HG02981 (cell line): ENCODE measurements around the gene ARSG.
"Not testable (repeated sequence)": the region's sequence is repeated elsewhere in the genome, so short reads cannot be mapped to it uniquely, and the experiment has no call there.

Experiments
- ATAC-seq: cut with Tn5 transposase; IDR thresholded peaks from one replicate; pipeline ENCODE4 v1.9.1; 2021; ENCODE audit warnings: mild to moderate bottlenecking, moderate library complexity; ENCODE audit not compliant: unreplicated experiment

ARSG gene

DNA sequence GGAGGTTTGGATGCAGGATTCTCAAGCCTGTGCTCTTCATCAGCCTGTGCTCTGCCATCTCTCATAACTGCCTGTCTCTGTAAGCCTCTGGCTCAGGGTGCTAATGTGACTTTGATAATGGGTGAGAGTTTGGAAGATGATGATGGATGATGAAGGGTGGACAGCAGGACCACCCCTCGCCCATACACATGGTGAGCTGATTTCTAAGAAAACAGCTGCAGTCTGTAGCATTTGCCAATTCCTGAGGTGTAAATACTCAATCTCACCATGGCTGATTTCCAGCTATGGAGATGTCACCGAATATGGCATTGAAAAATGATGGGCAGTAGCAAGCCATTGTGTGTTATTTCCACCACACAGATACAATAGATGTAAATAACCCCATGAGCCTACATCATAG lies 74.2 kb downstream of the ARSG start:
- no peak for ATAC-seq

DNA sequence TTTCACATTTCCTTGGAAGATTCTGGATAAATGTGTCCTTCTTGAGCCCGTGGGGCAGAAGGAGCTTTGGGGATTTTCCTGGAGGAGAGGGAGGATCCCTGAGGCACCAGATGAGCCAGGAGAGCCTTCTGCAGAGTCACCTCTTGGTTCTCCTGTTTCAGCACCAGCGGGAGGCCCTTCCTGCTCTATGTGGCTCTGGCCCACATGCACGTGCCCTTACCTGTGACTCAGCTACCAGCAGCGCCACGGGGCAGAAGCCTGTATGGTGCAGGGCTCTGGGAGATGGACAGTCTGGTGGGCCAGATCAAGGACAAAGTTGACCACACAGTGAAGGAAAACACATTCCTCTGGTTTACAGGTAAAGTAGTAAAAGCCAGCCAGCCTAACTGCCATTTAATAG lies 77.1 kb downstream of the ARSG start:
- ATAC-seq: no peak

DNA sequence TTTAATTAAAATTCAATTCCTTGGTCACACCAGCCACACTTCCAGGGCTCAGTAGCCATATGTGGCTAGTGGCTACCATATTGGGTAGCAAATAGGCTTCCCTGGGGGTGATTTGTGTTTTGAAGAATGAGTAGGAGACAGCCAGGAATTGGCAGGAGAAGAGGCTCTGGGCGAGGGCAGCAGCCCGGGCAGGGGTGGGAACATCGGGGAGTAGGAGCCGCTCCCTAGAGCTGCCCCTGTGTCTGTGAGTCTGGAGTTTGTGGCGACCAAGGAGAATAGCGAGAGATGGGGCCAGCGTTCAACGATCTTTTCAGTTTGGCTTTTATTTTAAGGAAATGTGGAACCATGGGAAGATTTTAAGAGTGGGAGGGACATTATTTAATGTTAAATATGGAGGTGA lies 84.3 kb downstream of the ARSG start:
- no peak for ATAC-seq

DNA sequence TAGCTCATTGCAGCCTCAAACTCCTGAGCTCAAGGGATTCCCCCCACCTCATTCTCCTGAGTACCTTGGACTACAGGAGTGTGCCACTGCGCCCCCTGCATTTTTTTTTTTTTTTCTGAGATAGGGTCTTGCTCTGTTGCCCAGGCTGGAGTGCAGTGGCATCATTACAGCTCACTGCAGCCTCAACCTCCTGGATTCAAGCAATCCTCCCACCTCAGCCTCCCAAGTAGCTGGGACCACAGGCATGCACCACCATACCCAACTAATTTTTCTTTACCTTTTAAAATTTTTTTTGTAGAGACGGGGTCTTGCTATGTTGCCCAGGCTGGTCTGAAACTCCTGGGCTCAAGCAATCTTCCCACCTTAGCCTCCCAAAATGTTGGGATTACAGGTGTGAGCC lies 84.9 kb downstream of the ARSG start:
- not testable (repeated sequence) for ATAC-seq

DNA sequence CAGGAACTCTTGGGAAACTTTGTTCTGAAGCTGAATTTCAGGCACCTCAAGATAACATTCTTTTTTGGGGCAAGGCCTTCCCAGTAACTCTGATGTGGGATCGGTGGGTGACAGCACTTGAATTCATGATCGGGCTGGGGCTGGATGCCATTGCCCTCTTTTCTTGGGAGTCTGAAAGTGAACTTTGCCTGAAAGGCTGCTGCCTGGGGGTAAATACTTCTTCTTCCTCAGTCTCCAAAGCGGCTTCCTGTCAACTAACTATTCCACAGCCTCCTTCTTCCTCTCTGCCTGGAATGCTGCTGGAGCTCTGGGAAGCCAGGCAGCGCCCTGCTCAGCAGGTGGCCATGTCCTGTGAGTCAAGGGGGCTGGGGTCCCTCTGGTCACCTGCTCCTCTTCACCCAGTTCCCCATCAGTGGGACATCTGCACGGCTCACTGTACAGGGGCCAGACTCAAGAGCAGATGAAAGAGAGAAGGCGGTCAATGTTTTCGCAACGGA lies 86.5 kb downstream of the ARSG start:
- no peak for ATAC-seq

DNA sequence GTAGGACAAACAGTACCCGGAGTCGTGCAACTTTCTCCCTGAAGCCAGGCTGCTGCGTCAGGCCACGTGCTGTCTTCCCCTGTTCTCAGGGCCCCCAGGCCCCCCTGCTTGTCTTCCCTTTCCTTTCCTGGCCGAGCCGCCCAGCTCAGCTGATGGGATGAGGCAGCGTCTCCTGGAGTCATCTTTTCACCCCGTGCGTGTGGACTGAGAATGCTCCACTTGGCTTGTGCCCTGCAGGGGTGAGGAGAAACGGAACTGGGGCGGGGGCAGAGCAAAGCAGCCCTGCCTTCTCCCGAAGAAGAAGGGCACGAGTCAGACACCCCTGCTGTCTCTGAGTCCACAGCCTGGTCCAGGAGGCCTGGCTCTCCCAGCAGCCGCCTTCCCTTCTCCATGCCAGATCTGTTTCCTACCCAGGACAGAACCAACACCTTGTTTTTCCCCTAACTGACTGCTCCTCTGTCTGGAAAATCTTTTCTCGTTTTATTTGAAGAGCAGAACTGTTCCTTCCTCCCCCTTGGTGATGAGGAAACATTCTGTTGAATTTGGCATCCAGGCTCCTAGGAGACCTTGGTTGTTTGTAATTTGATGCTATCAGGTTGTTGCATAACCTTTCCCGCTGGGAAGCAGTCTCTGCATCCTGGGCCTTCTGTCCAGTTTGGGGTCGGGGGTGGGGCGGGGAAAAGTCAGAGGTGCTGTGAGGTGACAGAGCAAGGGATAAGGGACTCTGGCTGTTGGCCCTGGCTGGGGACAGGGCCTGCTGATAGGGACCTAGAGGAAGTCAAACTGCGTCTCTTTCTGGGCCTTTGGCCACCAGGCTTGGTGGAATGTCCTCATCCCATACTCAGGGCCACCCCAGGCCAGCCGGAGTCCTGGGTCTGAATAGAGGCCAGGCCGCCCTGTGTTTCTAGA lies 87.2 kb downstream of the ARSG start:
- no peak for ATAC-seq

DNA sequence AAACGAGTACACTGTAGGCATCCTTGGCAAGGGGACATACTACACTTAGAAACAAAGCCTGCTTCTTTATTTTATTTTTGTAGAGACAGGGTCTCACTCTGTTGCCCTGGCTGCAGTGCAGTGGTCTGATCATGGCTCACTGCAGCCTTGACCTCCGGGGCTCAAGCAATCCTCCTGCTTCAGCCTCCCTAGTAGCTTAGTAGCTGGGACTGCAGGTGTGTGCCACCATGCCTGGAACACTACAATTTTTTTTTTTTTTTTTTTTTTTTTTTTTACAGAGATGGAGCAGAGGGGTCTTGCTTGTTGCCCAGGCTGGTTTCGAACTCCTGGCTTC lies 87.8 kb downstream of the ARSG start:
- no peak for ATAC-seq

DNA sequence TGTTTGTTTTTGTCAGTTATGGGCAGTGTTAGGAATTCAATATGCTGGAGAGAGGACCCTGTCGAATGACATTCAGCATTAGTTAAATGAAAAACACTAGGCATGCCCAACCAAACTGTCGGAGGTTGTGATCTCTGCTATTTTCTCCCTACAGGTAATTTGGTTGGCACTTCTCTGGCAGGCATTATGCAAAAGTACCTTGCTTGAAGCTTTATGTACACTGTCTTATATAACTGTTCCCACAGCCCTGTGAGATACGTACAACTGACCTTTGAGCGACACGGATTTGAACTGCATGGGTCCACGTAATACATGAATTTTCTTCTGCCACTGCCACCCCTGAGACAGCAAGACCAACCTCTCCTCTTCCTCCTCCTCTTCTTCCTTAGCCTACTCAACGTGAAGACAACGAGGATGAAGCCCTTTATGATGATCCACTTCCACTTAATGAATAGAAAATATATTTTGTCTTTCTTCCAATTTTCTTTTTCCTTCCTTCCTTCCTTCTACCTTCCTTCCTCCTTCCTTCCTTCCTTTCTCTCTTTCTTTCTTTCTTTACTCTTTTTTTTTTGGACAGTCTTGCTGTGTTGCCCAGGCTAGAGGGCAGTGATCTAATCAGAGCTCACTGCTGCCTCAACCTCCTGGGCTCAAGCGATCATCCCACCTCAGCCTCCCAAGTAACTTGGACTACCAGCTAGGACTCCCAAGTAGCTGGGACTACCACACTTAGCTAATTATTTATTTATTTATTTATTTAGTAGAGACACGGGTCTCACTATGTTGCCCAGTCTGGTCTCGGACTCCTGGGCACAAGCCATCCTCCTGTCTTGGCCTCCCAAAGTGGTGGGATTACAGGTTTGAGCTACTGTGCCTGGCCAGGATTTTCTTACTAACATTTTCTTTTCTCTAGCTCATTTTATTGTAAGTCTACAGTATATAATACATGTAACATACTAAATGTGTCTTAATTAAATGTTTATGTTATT lies 88.7 kb downstream of the ARSG start:
- ATAC-seq: no peak

DNA sequence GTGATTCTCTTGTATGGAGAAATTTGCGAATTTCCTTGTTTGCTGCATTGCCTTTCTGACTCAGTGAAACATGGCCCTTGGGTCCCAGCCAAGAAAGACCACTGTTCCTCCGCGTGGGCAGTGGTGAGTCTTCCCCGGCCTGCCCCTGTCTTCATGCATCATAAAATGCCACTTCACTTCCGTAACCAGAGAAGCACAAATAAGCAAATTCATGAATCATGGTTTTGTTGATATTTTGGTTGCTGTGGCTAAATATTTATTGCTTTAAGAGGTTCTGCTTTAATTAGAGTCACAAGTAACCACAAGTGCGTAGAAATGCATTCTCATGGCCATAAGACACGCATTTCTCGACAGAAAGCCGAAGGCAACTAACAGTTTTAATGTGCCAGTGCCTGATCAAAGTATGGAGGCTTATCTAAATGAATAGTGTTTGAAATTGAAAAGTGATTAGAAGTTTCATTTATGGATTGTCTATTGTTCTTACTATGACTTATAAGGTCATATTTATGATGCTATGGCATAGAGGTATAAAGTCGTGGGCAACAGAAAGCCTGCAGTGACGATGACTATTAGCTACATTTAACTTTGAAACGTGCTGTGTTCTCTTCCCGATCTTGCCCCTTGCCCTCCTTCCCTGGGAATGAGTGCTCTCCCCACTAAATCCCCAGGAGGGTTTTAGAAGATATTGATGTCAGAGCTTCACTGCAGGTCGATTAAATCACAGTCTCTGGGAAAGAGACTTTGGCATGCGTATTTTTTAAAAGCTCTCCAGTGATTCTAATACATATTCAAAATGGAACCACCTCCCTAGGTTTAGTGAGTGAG lies 90.0 kb downstream of the ARSG start:
- no peak for ATAC-seq

DNA sequence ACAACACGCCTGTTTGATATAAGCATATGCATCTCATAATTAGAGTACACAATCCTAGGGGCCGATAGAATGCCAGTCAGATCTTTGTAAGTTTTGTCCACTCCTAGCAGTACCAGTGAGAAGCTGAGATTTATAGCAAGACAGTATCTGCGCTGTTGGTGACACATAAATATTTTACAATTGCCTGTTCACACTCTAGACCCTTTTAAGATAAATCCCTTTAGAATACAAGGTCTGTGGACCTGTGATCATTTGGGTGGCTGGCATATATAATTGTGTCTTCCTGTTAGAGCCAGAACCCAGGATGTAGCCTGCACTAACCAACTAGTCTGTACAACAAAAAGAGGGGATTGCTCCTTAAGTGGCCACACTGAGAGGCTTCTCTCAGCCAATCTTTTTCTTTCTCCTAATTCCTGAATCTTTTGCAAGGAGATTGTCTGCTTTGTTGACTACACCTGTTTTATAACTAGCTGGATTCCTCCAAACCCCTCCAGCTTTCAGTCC lies 91.3 kb downstream of the ARSG start:
- ATAC-seq: no peak

DNA sequence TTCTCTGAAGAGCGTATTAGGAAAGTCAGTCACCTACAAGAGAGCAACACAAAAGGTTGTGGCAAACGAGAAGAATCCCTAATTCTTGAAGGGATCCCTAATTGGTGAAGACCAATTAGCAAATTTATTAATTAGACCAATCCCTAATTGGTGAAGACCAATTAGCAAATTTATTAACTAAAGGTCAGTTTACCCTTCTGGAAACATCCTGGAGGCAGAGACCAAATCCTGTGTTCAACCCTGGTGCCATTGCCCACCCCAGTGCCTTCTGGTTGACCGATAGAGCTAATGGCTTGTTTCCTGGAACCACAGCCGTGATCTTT lies 91.8 kb downstream of the ARSG start:
- ATAC-seq: no peak

DNA sequence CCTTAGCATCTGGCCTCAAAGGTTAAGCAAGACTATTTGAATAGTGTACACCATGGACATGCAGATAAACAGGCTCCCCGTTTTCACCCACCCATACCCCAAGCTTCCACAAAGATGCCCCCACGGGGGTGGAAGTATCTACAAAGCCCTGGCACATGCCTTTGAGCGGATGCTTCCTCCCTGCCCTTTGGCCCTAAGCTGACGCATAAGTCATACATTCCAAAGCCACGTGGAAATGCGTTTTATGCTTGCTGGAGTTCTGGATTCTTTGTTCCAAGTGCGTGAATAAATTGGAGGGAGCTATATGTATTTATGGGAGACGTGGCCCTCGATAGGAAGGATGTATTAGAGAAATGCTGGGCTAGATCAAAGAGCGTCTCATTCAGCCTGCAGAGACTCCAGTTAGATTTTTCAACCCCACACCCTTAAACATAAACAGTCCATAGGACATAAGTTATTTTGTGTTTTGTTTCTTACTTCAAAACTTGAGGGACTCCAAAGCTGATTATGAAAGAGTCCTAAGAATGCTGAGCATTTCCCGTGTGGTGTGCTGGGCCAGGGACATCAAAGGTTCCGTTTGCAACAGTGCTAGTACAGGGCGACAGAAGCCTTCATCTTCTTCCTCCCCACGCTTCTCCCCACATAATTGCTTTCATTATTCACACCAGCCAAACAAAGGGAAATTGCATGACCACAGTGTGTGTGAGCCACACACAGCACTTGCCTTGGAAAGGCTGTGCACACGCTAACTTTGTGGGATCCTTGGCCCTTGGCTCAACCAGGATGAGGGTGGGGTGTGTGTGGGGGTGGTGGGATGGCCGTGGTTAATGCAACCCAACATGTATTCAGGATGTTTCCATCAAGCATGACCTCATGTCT lies 92.4 kb downstream of the ARSG start:
- ATAC-seq: no peak

DNA sequence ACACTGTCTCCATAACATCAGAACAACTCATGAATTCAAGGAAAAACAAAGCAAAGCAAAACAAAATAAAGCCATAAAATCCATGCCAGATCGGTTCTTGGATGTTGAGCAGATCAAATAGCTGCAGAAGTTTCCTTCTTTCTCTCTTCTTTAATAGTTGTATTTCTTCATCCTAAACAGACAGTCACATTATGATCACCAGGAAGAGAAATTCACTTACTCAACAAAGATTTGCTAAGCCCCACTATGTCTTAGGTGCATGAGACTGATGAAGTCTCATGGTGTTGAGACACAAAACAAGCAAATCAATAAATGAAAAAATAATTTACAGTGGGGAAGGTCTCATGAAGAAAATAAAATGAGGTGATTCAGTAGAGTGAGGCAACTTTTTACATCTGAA lies 93.2 kb downstream of the ARSG start:
- no peak for ATAC-seq

DNA sequence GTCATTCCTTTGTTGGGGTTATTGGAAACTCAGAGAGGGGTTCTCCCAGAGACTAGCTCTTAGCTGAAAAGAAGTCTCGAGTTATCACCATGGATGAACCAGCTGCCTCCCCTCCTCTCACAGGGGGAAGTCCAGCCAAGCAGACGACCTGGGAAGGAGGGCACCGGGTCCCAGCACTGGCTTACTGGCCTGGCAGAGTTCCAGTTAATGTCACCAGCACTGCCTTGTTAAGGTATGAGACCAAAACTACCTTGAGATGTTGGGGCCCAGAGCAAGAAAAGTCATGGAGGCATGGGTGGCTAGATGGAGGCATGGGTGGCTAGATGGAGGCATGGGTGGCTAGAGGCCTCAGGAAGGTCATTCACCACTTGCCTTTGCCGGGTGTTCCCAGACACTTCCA lies 93.6 kb downstream of the ARSG start:
- no peak for ATAC-seq

DNA sequence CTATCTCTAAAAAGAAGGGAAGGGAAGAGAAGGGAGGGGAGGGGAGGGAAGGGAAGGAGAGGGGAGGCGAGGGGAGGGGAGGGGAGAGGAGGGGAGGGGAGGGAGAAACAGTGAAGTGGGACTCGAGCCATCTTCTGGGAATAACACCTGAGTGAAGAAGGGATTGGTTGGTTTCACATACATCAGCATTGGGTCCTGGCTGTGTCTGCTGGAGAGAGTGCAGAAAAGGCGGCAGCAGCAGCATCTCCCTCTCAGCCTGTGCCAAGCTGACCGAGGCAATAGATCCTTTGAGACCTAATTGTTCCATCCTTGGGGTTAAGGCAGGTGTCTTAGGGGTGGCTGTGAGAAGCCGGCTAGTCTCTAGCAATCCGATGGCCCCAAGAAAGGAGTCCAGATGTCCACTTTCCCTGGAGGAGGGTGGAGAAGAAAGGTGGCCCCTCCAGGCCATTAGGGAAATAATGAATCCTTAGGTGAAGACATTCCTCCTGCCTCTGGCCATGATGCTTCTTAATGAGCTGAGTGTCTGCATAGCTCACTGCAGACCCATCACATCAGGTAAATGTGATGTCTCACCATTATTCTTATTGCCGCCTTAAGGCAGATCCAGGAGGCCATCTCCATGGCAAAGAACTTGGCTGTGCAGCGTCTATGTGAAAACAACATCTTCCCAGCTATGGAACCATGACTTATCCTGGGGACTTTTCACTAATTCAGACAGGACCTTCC lies 94.4 kb downstream of the ARSG start:
- no peak for ATAC-seq

DNA sequence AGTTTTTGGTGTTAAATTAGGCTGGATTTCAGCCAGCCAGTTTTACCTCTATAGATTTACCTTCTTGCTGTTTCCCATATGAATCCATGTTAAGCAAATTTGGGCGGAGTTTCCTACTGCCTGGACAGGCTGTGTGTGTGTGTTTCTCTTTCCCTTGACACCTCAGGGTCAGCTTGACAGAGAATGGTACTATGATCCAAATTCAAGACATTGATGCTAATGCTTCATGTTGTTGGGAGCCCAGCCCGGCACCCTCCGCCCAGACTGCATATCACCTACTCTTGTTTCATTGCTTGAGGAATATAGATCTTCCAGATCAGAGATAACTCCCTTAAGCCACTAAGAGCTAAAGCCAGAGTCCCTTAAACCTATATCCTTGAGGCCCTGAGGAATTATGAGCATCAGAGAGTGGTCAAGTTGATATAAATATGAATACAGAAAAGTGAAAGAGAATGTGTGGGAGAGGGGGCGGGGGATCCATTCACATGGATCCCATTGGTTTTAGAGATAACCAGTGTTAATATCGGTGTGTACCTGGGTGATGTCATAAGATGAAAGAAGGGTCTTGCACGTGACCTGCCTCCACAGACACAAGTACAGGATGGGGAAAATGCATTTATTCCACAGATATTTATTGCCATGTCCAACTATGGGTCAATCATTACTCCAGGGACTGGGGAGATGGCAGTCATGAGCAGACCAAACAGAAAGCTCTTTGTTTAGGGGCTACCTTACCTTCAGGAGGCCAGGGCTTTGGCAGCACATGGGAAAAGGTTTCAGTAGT lies 96.3 kb downstream of the ARSG start:
- ATAC-seq: no peak

DNA sequence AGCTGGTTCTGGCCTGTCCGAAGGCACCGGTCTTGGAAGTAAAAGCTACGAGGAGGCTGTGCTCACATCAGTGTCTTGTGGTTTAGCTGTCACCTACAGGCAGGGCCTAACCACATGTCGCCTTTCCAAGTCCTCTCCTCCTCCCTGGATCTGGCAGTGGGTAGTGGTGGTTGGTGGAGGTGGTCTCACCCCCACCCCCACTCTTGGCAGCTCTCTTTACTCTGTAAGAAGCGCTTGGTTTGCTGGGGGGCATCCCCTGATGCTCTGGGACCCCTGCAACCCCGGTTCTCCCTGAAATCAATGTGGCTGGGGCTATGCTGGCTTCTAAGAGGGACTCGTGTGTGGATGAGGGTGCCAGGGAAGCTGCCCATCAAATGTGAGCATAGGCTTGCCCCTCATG lies 97.7 kb downstream of the ARSG start:
- ATAC-seq: no peak

DNA sequence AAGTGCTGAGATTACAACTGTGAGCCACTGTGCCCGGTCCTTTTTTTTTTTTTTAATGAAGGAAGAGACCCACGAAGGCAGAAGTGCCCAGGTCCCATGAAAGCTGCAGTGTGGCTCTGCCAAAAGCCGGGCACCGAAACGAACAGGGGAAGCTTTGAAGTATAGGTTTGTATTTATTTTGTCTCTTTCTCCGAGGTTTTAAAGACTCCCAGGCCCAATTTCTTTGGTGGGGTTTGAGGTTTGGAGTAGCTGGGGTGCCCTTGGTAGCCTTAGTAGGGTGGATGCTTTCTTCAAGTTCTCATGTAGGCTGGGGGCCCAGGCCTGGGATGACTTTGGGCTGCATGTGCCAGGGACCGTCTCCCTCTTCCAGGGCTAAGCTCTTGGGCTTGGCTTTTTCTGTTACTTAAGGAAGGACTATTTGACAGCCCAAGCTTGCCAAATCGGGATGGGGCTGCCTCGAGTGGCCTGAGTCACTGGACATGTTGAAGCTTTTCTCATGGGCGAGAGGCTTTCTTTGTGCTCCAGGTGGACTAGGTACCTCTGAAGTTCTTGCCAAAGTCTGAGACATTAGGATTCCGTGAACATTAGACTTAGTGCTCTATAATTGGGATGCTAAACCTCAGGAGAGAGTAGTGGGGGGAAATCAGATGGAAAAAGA lies 99.7 kb downstream of the ARSG start:
- ATAC-seq: no peak
